Stomach (tissue), 9 donors: ENCODE measurements around the gene C3. TPM values are rescaled to one million over a fixed set of nuclear protein-coding genes. Genes with fewer than 3 reads are reported as not detected.
A peak's percentile ranks its signal among the peaks of the same experiment; 100 is the strongest.
"Not testable (repeated sequence)": the region's sequence is repeated elsewhere in the genome, so short reads cannot be mapped to it uniquely, and the experiment has no call there.

Experiments used
- DNase-seq, 2 donors: peaks; one replicate each; pipeline versions ENCODE4 v3.0.0 to v3.0.0-alpha.2; 2013 to 2019
- H3K27ac ChIP-seq, 5 donors: fragments of 200-600 bp in 4 of 5; sonication (generic) in 4 of 5; one replicate each; pipeline ENCODE4 v1.5.1; 2013 to 2019; ENCODE audit warnings: mild to moderate bottlenecking in 1 of 5, moderate library complexity in 1 of 5
- H3K27me3 ChIP-seq, 3 donors: fragments of 200-600 bp; sonication (generic); one replicate each; pipeline ENCODE4 v1.5.1; 2017 to 2019; ENCODE audit warnings: mixed run types in 1 of 3
- H3K36me3 ChIP-seq, 4 donors: fragments of 200-600 bp; sonication (generic); 1 replicate in 3 of 4; 2 replicates in 1 of 4; pipeline ENCODE4 v1.5.1; 2016 to 2019
- H3K4me1 ChIP-seq, 4 donors: fragments of 200-600 bp; sonication (generic); one replicate each; pipeline ENCODE4 v1.5.1; 2016 to 2019
- H3K4me3 ChIP-seq, 4 donors: fragments of 200-600 bp; sonication (generic) in 3 of 4; one replicate each; pipeline ENCODE4 v1.5.1; 2016 to 2019; ENCODE audit warnings: mild to moderate bottlenecking in 1 of 4
- H3K9me3 ChIP-seq, 4 donors: fragments of 200-600 bp; sonication (generic); one replicate each; pipeline ENCODE4 v1.5.1; 2016 to 2019
- EP300 ChIP-seq: sonication (generic); formaldehyde crosslinking; IDR thresholded peaks from one replicate; pipeline ENCODE4 v1.6.1; 2017; ENCODE audit warnings: antibody characterized with exemption
- POLR2A ChIP-seq, 4 donors: fragments of 450-650 bp; IDR thresholded peaks; one replicate each; pipeline ENCODE4 v1.6.1; 2016; ENCODE audit warnings: antibody characterized with exemption in 4 of 4, control low read depth in 2 of 4, mild to moderate bottlenecking in 1 of 4, moderate library complexity in 1 of 4
- POLR2AphosphoS5 ChIP-seq, 3 donors: sonication (generic); formaldehyde crosslinking; IDR thresholded peaks; one replicate each; pipeline ENCODE4 v1.6.1; 2016; ENCODE audit warnings: antibody characterized with exemption in 3 of 3
- WGBS, 5 donors: extraction: QIAGEN DNeasy Blood & Tissue Kit in 3 of 5; methylation state at CpG; one replicate each; pipeline versions ENCODE4 v1.1.5 to v1.1.7; 2013 to 2018; 5-methylcytosine and 5-hydroxymethylcytosine counted together
- intact Hi-C: fragments of 100-400 bp; cut with DNase I; formaldehyde crosslinking; loops from one replicate; pipeline ENCODE4 v1.15.1; 2023; ENCODE audit warnings: low total_unique reads
- polyA plus RNA-seq, 3 donors: library from polyadenylated mRNA; stranded (reverse); fragments of 200-250 nt; gene quantifications; one replicate each; pipeline ENCODE4 v1.2.3, GENCODE V29; 2013
- total RNA-seq, 5 donors: library from RNA; depleted of rRNA; stranded (reverse); fragments of >200 nt; gene quantifications; one replicate each; pipeline versions ENCODE4 v1.1.0 to v1.2.3, GENCODE V29; 2014 to 2016
- TF ChIP-seq, protein P1 (sequence below), 7 experiments: fragments of 450-650 bp in 4 of 7; fragments of 200-600 bp in 3 of 7; sonication (generic) in 3 of 7; IDR thresholded peaks; one replicate each; pipeline ENCODE4 v1.5.1; 2016 to 2019; ENCODE audit warnings: antibody characterized with exemption in 7 of 7, control low read depth in 2 of 7, mild to moderate bottlenecking in 1 of 7
- donor health status: healthy with polysubstance abuse.
- donor health status: Bipolar disorder and iron deficiency.
- donor health status: healthy.

Gene C3
- total and polyA plus RNA-seq, 8 donors: 22.8 to 1,672 (median 221) TPM

DNA sequence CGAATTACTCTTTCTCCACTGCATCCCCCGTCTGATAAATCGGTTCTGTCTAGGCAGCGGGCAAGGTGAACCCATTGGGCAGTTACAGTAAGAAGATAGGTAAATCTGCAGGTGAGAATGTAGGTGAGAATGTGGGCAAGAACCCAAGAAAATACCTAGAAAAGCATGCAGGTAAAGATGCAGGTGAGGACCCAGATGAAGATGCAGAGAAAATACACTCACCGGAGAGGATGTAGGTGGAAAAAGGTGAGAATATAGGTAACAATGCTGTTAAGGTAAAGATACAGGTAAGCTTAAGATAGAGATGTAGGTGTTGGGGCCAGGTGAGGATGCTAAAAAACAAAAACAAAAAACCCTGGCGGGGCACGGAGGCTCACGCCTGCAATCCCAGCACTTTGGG, 44.2 kb downstream of the C3 start:
- H3K4me3 ChIP-seq: no peak overlapping the region
- peaks cover 0 to 21% (median 8%) of the 10 kb centered on the region in 4 donors for H3K36me3 ChIP-seq
- peaks cover 0 to 13% (median 2%) of the 10 kb centered on the region in 4 donors for H3K4me1 ChIP-seq
- H3K27ac ChIP-seq: no peak overlapping the region
- no peak for DNase-seq
- intact Hi-C loops: no loop called here
- peaks cover 0 to 15% (median 0%) of the 10 kb centered on the region in 3 donors for H3K27me3 ChIP-seq
- peaks cover 0 to 7% (median 0%) of the 10 kb centered on the region in 4 donors for H3K9me3 ChIP-seq
- 87 to 91% (median 87%) methylated on average over 8 of the region's 8 CpGs for WGBS, 5 donors
- TF ChIP-seq EP300 (no peak), POLR2AphosphoS5 (IDR thresholded peaks at IDR 0.05) (no peak), POLR2A (IDR thresholded peaks at IDR 0.05) (no peak)
- TF ChIP-seq, protein P1, sequence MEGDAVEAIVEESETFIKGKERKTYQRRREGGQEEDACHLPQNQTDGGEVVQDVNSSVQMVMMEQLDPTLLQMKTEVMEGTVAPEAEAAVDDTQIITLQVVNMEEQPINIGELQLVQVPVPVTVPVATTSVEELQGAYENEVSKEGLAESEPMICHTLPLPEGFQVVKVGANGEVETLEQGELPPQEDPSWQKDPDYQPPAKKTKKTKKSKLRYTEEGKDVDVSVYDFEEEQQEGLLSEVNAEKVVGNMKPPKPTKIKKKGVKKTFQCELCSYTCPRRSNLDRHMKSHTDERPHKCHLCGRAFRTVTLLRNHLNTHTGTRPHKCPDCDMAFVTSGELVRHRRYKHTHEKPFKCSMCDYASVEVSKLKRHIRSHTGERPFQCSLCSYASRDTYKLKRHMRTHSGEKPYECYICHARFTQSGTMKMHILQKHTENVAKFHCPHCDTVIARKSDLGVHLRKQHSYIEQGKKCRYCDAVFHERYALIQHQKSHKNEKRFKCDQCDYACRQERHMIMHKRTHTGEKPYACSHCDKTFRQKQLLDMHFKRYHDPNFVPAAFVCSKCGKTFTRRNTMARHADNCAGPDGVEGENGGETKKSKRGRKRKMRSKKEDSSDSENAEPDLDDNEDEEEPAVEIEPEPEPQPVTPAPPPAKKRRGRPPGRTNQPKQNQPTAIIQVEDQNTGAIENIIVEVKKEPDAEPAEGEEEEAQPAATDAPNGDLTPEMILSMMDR (IDR thresholded peaks at IDR 0.05): no peak

DNA sequence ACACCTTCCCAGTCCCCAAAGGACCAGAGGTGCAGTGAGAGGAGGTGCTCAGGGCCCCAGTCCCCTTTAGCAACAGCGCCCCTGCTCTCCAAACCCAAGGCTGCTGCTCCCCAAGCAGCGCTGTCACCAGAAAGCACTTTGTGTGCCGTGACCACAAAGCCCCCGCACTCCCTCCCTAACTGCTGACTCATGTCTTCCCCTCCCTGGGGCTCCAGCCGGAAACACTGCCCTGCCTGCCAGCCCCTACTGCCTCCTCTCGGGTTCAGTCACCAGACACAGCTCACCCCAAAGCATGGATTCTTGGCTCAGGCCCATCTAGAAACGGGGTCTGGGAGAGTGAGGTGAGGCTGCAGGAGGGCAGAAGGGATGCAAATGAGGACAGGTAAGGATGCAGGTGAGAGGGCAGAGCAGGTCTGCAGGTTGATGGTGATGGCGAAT, 45.6 kb downstream of the C3 start:
- Histone ChIP-seq H3K27ac (peak overlapping the region in 1 of 5 donors; percentile 31), H3K27me3 (peaks cover 0 to 15% (median 0%) of the 10 kb centered on the region in 3 donors), H3K4me1 (peaks cover 0 to 13% (median 2%) of the 10 kb centered on the region in 4 donors), H3K4me3 (no peak overlapping the region), H3K36me3 (peaks cover 0 to 9% (median 3%) of the 10 kb centered on the region in 4 donors), H3K9me3 (no peaks in the 10 kb centered on the region)
- intact Hi-C loops: no loop called here
- no peak for TF ChIP-seq POLR2AphosphoS5 (IDR thresholded peaks at IDR 0.05)
- TF ChIP-seq, protein P1 (IDR thresholded peaks at IDR 0.05): no peak
- peak; percentile 59 to 75 for DNase-seq
- 14 to 23% (median 16%) methylated on average over 8 of the region's 8 CpGs for WGBS, 5 donors

DNA sequence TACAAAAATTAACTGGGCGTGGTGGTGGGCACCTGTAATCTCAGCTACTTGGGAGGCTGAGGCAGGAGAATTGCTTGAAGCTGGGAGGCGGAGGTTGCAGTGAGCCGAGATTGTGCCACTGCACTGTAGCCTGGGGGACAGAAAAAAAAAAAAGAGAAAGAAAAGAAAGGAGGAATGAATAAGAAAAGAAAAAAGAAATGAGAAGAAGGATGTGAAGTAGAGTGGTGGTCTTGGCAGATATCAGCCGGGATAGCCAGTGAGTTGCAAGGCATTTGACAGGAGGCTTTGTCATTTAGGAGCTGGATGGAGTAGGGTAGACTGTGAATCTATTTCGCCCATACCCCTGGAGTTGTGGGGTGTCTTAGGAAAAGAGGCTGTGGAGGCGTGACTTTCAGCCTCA, 46.0 kb downstream of the C3 start:
- H3K36me3 ChIP-seq, H3K9me3 ChIP-seq, intact Hi-C loops, DNase-seq, H3K4me3 ChIP-seq: not testable (repeated sequence)
- H3K4me1 ChIP-seq: peaks cover 0 to 13% (median 2%) of the 10 kb centered on the region in 4 donors
- peak overlapping the region in 1 of 5 donors; percentile 31 for H3K27ac ChIP-seq
- WGBS, 5 donors: 82 to 88% (median 86%) methylated on average over 6 of the region's 6 CpGs
- peaks cover 0 to 12% (median 0%) of the 10 kb centered on the region in 3 donors for H3K27me3 ChIP-seq

DNA sequence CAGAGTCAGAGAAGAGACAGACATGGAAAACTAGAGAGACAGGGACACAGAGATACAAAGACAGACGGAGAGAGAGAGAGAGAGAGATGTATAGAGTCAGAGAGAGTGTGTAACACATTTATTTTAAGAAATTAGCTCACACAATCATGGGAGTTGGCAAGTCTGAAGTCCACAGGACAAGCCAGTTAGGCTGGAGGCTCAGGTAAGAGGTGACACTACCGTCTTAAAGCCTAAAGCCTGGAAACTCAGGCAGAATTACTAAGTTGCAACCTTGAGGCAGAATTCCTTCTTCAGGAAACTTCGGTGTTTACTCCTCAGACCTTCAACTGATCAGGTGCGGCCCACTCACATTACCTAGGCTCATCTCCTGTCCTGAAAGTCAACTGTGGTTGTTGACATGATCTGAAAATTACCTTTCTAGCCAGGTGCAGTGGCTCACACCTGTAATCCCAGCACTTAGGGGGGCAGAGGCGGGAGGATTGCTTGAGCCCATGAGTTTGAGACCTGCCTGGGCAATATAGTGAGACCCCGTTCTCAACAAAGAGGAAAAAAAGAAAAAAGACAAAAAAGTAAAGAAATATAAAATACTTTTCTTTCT, 47.7 kb downstream of the C3 start:
- H3K27ac ChIP-seq: no peak overlapping the region
- no peaks in the 10 kb centered on the region for H3K9me3 ChIP-seq
- peaks cover 0 to 13% (median 2%) of the 10 kb centered on the region in 4 donors for H3K4me1 ChIP-seq
- intact Hi-C loops: no loop called here
- peaks cover 0 to 7% (median 0%) of the 10 kb centered on the region in 4 donors for H3K36me3 ChIP-seq
- H3K27me3 ChIP-seq: peaks cover 0 to 7% (median 0%) of the 10 kb centered on the region in 3 donors
- no peak for DNase-seq
- 82 to 89% (median 85%) methylated on average over 6 of the region's 6 CpGs for WGBS, 5 donors
- no peak for TF ChIP-seq EP300
- TF ChIP-seq POLR2A (IDR thresholded peaks at IDR 0.05): no peak
- no peak for TF ChIP-seq POLR2AphosphoS5 (IDR thresholded peaks at IDR 0.05)
- TF ChIP-seq, protein P1 (IDR thresholded peaks at IDR 0.05): no peak
- H3K4me3 ChIP-seq: no peak overlapping the region

DNA sequence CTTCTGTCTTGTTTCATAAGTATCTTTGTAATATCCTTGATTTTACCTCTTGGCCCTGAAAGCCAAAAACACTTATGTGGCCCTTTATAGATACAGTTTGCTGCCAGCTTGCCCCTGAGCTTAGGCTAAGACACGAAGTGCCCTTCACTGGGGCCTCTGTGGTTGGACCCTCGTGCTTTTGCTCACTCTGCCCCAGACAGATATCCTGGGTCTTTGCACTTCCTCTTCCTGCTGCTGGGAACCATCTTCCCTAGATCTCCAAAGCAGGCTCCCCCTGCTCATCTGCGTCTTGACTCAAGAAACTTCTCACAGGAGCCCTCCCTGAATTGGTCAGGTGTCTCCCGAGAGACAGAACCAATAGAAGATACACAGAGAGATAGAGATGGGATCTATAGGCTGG, 48.5 kb downstream of the C3 start:
- Histone ChIP-seq H3K27me3 (peaks cover 0 to 7% (median 0%) of the 10 kb centered on the region in 3 donors), H3K9me3 (no peaks in the 10 kb centered on the region), H3K4me3 (no peak overlapping the region), H3K36me3 (no peaks in the 10 kb centered on the region), H3K27ac (no peak overlapping the region), H3K4me1 (peaks cover 0 to 18% (median 2%) of the 10 kb centered on the region in 4 donors)
- 58 to 79% (median 75%) methylated on average over 4 of the region's 4 CpGs for WGBS, 5 donors
- DNase-seq: no peak
- TF ChIP-seq, protein P1 (IDR thresholded peaks at IDR 0.05): no peak
- no peak for TF ChIP-seq POLR2AphosphoS5 (IDR thresholded peaks at IDR 0.05)
- no peak for TF ChIP-seq EP300
- TF ChIP-seq POLR2A (IDR thresholded peaks at IDR 0.05): no peak
- intact Hi-C loops: no loop called here
